Measurements from ENCODE around the gene TMEM190.

The TMEM190 gene

GRCh38 chr19:55340784-55341147 is 35.9 kb upstream of the TMEM190 start:
- Histone ChIP-seq H3K4me3 (peak overlapping the region; percentile 75), H3K27ac (peak overlapping the region; percentile 47 to 93)
- no peak for TF ChIP-seq CTCF (IDR thresholded peaks at IDR 0.05)
- no peak for DNase-seq (ENCODE audit: low spot score)

DNA sequence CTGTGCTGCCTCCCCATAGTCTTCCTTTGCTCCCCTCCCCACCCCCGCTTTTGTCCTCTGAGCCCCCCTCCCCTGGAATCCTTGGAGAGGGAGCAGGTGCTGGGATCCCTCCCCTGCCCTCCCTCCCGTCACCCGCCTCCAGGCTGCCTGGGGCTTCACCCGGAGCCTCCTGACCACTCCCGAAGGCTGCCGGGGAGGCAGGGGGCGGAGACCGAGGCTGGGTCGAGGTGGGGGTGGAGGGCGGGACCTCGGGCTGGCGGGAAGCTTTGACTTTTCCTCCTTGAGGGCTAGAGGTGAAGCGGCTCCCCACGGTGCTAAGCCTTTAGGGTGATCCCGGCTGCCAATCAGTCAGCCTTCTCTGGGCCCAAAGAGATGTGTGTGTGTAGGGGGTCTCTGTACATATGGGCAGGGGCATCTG is 35.4 kb upstream of the TMEM190 start:
- no peak for DNase-seq (ENCODE audit: low spot score)
- H3K27ac ChIP-seq, result peak overlapping the region; percentile 47 to 93
- no peak for TF ChIP-seq CTCF (IDR thresholded peaks at IDR 0.05)

DNA sequence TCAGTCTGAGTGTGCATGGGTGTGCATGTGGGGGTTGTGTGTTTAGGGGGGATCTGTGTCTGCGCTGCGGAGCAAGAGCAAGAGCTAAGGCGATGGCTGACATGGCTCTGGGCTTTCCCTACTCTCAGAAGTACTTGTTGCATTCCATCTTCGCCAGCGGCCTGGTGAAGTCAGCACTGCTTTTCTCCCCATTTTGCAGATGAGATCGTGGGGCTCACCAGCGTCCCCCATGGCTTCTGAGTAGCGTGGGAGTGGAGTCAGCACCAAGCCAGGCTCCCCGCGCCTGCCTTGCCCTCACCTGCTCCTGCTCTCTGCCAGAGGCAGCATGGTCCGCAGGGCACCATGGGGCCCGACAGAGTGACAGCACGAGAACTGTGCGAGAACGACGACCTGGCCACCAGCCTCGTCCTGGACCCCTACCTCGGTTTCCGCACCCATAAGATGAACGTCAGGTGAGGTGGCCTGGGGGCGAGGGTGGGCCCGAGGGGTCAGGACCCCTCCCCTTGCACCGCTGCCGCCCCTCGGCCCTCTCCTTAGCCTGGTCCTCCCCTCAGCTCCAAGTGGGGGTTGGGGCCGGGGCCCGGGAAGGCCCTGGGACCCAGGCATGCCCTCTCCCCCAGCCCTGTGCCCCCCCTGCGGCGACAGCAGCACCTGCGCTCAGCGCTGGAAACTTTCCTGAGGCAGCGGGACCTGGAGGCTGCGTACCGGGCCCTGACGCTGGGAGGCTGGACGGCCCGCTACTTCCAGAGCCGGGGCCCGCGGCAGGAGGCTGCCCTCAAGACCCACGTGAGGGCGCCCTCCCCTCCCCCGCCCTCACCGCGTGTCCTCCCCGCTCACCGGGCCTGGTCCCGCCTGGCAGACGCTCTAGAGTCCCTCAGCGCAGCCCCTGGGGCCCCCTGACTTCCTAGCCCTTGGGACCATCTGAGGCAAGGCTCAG is 34.8 kb upstream of the TMEM190 start:
- Histone ChIP-seq H3K27ac (no peak overlapping the region), H3K4me3 (peak overlapping the region; percentile 75)
- no peak for TF ChIP-seq CTCF (IDR thresholded peaks at IDR 0.05)
- DNase-seq (ENCODE audit: low spot score), result no peak

More for the DNA sequence above, 35.4 kb upstream of the TMEM190 start:
- peak overlapping the region; percentile 75 for H3K4me3 ChIP-seq

- no peak for DNase-seq (ENCODE audit: low spot score)
- no peak for TF ChIP-seq CTCF (IDR thresholded peaks at IDR 0.05)
- H3K4me3 ChIP-seq, result no peak overlapping the region
- no peak overlapping the region for H3K27ac ChIP-seq
Measured at GRCh38 chr19:55344444-55344843, 32.2 kb upstream of the TMEM190 start.

- TF ChIP-seq CTCF (IDR thresholded peaks at IDR 0.05), result no peak
- Histone ChIP-seq H3K4me3 (no peak overlapping the region), H3K27ac (peak overlapping the region in 1 of 2 donors; percentile 51)
- DNase-seq (ENCODE audit: low spot score), result no peak
Measured at GRCh38 chr19:55345101-55345817, 31.4 kb upstream of the TMEM190 start.

- no peak for TF ChIP-seq CTCF (IDR thresholded peaks at IDR 0.05)
- Histone ChIP-seq H3K27ac (peak overlapping the region in 1 of 2 donors; percentile 51), H3K4me3 (no peak overlapping the region)
- DNase-seq (ENCODE audit: low spot score), result no peak
Measured at GRCh38 chr19:55345818-55346724, 30.6 kb upstream of the TMEM190 start.

Data from coronary artery (tissue), 2 donors.